ENCODE data around the gene FMO1. TPM values are rescaled to one million over a fixed set of nuclear protein-coding genes. Genes with fewer than 3 reads are reported as not detected.
"Not testable (repeated sequence)": the region's sequence is repeated elsewhere in the genome, so short reads cannot be mapped to it uniquely, and the experiment has no call there.

FMO1 gene
- total RNA-seq, 1 donor, result not detected

- H3K4me1 ChIP-seq (ENCODE audit: insufficient read depth, low read length), result no peaks in the 10 kb centered on the region
- no peaks in the 10 kb centered on the region for H3K9me3 ChIP-seq (ENCODE audit: low read depth, low read length)
- H3K4me3 ChIP-seq (ENCODE audit: low read length), result no peak overlapping the region
- no peaks in the 10 kb centered on the region for H3K27me3 ChIP-seq (ENCODE audit: insufficient read depth, low read length)
Measured at GRCh38 chr1:171221665-171222591, 26.4 kb upstream of the FMO1 start.

DNA sequence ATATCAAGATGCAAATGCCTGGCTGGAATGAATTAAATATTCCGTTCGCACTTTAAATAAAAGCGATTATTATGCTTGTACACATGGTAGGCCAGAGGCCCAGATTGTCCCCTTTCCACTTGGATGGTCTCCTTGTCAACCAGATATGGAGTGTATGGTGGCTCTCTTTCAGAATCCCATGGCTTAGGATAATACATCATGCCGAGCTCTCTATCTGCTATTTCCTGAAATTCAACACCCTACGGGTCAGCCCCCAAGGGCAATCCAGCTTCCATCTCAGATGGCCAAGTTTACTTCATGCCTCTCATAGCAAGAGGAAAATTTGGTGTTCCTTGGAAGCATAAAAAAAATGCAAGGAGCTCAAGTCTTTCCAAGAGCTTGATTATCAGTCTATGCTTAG lies 25.4 kb upstream of the FMO1 start:
- no peaks in the 10 kb centered on the region for H3K4me1 ChIP-seq (ENCODE audit: insufficient read depth, low read length)
- H3K9me3 ChIP-seq (ENCODE audit: low read depth, low read length), result no peaks in the 10 kb centered on the region
- H3K4me3 ChIP-seq (ENCODE audit: low read length), result no peak overlapping the region
- no peaks in the 10 kb centered on the region for H3K27me3 ChIP-seq (ENCODE audit: insufficient read depth, low read length)

GRCh38 chr1:171224257-171224656 lies 24.0 kb upstream of the FMO1 start:
- H3K9me3 ChIP-seq (ENCODE audit: low read depth, low read length); H3K4me3 ChIP-seq (ENCODE audit: low read length); H3K27me3 ChIP-seq (ENCODE audit: insufficient read depth, low read length); H3K4me1 ChIP-seq (ENCODE audit: insufficient read depth, low read length): not testable (repeated sequence)

DNA sequence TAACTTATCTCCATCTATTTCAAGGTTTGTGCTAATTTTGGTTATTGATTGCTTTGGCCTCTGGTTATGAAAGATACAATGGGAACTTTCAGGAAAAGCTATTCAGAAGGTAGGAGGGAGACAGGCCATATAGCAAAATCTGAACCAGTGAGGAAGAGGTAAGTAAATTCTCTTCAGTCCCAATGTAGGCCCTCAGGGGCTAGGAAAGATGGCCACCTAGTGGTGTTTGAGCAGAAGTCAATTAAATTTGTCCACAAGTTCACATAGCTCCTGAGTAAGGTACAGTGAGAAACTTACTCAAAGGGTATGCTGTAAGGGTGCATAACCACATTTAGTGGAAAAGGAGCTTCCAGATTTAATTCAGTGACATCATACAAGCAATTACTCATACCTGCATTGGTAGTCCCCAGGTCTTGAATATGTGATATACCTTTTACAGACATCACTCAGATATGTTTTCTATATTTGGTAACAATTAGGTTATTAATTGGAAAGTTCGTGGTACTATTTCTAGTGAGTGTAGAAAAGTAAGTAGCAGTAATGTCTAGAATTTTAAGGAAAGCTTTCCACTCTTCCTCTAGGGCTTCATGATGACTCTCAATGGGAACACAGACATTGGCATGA lies 21.4 kb upstream of the FMO1 start:
- Histone ChIP-seq H3K4me1 (ENCODE audit: insufficient read depth, low read length) (no peaks in the 10 kb centered on the region), H3K4me3 (ENCODE audit: low read length) (no peak overlapping the region), H3K9me3 (ENCODE audit: low read depth, low read length) (no peaks in the 10 kb centered on the region), H3K27me3 (ENCODE audit: insufficient read depth, low read length) (peaks cover 4% of the 10 kb centered on the region)

- Histone ChIP-seq H3K27me3 (ENCODE audit: insufficient read depth, low read length) (peaks cover 4% of the 10 kb centered on the region), H3K4me1 (ENCODE audit: insufficient read depth, low read length) (no peaks in the 10 kb centered on the region), H3K4me3 (ENCODE audit: low read length) (no peak overlapping the region), H3K9me3 (ENCODE audit: low read depth, low read length) (no peaks in the 10 kb centered on the region)
Measured at GRCh38 chr1:171231326-171231725, 17.0 kb upstream of the FMO1 start.

GRCh38 chr1:171233183-171233582 lies 15.1 kb upstream of the FMO1 start:
- no peaks in the 10 kb centered on the region for H3K9me3 ChIP-seq (ENCODE audit: low read depth, low read length)
- H3K4me3 ChIP-seq (ENCODE audit: low read length), result no peak overlapping the region
- H3K27me3 ChIP-seq (ENCODE audit: insufficient read depth, low read length), result peaks cover 4% of the 10 kb centered on the region
- H3K4me1 ChIP-seq (ENCODE audit: insufficient read depth, low read length), result no peaks in the 10 kb centered on the region

DNA sequence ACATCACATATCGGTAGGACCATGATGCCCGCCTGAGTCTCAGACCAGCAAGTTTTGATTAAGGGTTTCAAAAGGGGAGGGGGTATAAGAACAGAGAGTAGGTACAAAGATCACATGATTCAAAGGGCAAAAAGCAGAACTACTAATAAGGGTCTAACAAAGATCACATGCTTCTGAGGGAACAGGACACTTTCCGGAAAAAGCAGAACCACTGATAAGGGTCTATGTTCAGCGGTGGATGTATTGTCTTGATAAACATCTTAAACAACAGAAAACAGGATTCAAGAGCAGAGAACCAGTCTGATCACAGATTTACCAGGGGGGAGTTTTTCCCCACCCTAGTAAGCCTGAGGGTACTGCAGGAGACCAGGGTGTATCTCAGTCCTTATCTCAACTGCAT lies 12.1 kb upstream of the FMO1 start:
- H3K4me1 ChIP-seq (ENCODE audit: insufficient read depth, low read length); H3K9me3 ChIP-seq (ENCODE audit: low read depth, low read length); H3K27me3 ChIP-seq (ENCODE audit: insufficient read depth, low read length); H3K4me3 ChIP-seq (ENCODE audit: low read length): not testable (repeated sequence)

DNA sequence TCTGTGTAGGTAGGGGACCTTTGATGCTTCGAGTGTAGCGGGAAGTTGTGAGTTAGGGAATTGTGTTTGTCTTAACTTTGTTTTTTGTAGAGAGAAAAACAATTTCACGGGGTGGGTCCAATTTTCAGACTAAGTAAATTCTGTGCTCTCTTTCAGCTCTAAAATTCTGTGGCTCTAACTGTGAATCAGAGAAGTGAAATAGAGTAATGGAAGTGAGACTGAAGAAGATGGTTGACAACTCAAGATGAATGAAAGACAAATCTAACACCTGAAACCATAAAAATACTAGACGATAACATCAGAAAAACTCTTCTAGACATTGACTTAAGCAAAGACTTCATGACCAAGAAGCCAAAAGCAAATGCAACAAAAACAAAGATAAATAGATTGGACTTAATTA lies 4.4 kb upstream of the FMO1 start:
- Histone ChIP-seq H3K4me3 (ENCODE audit: low read length) (no peak overlapping the region), H3K27me3 (ENCODE audit: insufficient read depth, low read length) (peaks cover 7% of the 10 kb centered on the region), H3K9me3 (ENCODE audit: low read depth, low read length) (peaks cover 5% of the 10 kb centered on the region), H3K4me1 (ENCODE audit: insufficient read depth, low read length) (no peaks in the 10 kb centered on the region)

DNA sequence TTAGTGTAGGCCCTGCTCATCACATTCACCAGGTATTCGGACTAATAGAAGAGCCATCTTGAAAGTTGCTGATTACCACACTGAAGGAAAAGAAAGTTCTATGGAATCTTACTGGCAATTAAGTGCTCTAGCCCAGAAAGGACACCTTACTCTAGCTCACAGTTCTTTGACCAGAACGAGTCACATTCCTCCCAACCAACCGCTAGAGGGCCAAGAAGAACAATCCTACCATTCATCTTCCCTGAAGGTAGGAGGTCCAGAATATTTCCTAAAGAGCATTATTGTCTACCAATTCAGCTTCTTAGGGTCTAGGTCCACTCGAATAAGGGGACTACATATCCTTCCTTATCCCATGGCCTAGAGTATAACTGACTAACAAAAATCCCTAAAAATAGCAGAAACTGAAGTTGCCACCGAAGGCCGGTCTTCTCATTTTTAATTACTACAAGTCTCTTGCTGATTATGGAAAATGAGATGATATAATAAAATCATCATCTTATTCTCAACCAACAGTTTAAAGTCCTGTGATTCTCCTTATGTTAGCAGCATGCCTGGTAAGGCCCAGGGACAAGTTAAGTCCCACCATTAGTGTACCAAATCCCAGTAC lies 2.7 kb upstream of the FMO1 start:
- H3K4me1 ChIP-seq (ENCODE audit: insufficient read depth, low read length), result no peaks in the 10 kb centered on the region
- H3K9me3 ChIP-seq (ENCODE audit: low read depth, low read length), result no peaks in the 10 kb centered on the region
- H3K4me3 ChIP-seq (ENCODE audit: low read length), result no peak overlapping the region
- H3K27me3 ChIP-seq (ENCODE audit: insufficient read depth, low read length), result peaks cover 21% of the 10 kb centered on the region

- Histone ChIP-seq H3K27me3 (ENCODE audit: insufficient read depth, low read length) (peaks cover 40% of the 10 kb centered on the region), H3K9me3 (ENCODE audit: low read depth, low read length) (no peaks in the 10 kb centered on the region), H3K4me1 (ENCODE audit: insufficient read depth, low read length) (peaks cover 6% of the 10 kb centered on the region), H3K4me3 (ENCODE audit: low read length) (no peak overlapping the region)
Measured at GRCh38 chr1:171247501-171247900, 793 bp upstream of the FMO1 start.

- H3K9me3 ChIP-seq (ENCODE audit: low read depth, low read length), result no peaks in the 10 kb centered on the region
- peaks cover 6% of the 10 kb centered on the region for H3K4me1 ChIP-seq (ENCODE audit: insufficient read depth, low read length)
- peaks cover 49% of the 10 kb centered on the region for H3K27me3 ChIP-seq (ENCODE audit: insufficient read depth, low read length)
- no peak overlapping the region for H3K4me3 ChIP-seq (ENCODE audit: low read length)
Measured at GRCh38 chr1:171248841-171249240, 547 bp downstream of the FMO1 start.

GRCh38 chr1:171250263-171250662 lies 2.0 kb downstream of the FMO1 start:
- Histone ChIP-seq H3K9me3 (ENCODE audit: low read depth, low read length) (no peaks in the 10 kb centered on the region), H3K4me3 (ENCODE audit: low read length) (no peak overlapping the region), H3K27me3 (ENCODE audit: insufficient read depth, low read length) (peaks cover 49% of the 10 kb centered on the region), H3K4me1 (ENCODE audit: insufficient read depth, low read length) (peaks cover 6% of the 10 kb centered on the region)

- Histone ChIP-seq H3K4me1 (ENCODE audit: insufficient read depth, low read length) (peaks cover 6% of the 10 kb centered on the region), H3K9me3 (ENCODE audit: low read depth, low read length) (no peaks in the 10 kb centered on the region), H3K4me3 (ENCODE audit: low read length) (peak overlapping the region; percentile 37), H3K27me3 (ENCODE audit: insufficient read depth, low read length) (peaks cover 49% of the 10 kb centered on the region)
Measured at GRCh38 chr1:171251042-171251951, 3.0 kb downstream of the FMO1 start.

GRCh38 chr1:171251952-171252300 lies 3.6 kb downstream of the FMO1 start:
- Histone ChIP-seq H3K9me3 (ENCODE audit: low read depth, low read length) (no peaks in the 10 kb centered on the region), H3K27me3 (ENCODE audit: insufficient read depth, low read length) (peaks cover 49% of the 10 kb centered on the region), H3K4me3 (ENCODE audit: low read length) (no peak overlapping the region), H3K4me1 (ENCODE audit: insufficient read depth, low read length) (peaks cover 6% of the 10 kb centered on the region)

DNA sequence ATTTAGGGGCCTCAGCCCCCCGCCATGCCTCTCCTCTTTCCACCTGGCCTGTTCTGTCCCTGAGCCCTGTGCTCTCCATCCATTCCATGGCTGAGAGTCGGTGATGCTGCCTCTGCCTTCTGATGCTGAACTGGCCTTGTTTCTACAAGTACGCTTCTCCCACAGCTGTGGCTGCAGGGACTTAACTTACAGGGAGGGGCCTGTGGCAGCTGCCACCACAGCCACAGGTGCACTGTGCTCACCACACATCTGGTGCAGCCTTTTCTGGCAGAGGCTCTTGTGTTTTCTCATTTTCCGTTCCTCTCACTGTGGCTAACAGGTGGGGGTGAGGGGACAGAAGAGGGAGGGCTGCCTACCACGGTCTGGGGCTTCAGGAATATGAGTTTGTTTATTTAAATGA lies 4.2 kb downstream of the FMO1 start:
- H3K27me3 ChIP-seq (ENCODE audit: insufficient read depth, low read length), result peaks cover 49% of the 10 kb centered on the region
- H3K9me3 ChIP-seq (ENCODE audit: low read depth, low read length), result no peaks in the 10 kb centered on the region
- H3K4me1 ChIP-seq (ENCODE audit: insufficient read depth, low read length), result peaks cover 6% of the 10 kb centered on the region
- H3K4me3 ChIP-seq (ENCODE audit: low read length), result no peak overlapping the region
